Activated CD8-positive, alpha-beta memory T cell treated with anti-CD3 and anti-CD28 coated beads for 36 hours (primary cell): Measurements from ENCODE around the gene OGA. TPM values are rescaled to one million over a fixed set of nuclear protein-coding genes. Genes with fewer than 3 reads are reported as not detected.

Source experiments
- CTCF ChIA-PET: fragments of 350-600 bp; sonication (Branson Sonifier 250); formaldehyde crosslinking; loops from one replicate; lab custom pipeline; 2021; ENCODE audit warnings: antibody characterized with exemption; lab: Charles Lee
- POLR2A ChIA-PET: fragments of 350-600 bp; sonication (Branson Sonifier 250); formaldehyde crosslinking; loops from one replicate; lab custom pipeline; 2021; ENCODE audit warnings: antibody characterized with exemption; lab: Charles Lee
- total RNA-seq, 2 experiments: library from RNA; stranded (reverse); gene quantifications; one replicate each; pipeline ENCODE4 v1.2.3, GENCODE V29; 2021

The OGA gene
- total RNA-seq, 2 experiments from 2014 or later, result 81.5 to 83.7 TPM

DNA sequence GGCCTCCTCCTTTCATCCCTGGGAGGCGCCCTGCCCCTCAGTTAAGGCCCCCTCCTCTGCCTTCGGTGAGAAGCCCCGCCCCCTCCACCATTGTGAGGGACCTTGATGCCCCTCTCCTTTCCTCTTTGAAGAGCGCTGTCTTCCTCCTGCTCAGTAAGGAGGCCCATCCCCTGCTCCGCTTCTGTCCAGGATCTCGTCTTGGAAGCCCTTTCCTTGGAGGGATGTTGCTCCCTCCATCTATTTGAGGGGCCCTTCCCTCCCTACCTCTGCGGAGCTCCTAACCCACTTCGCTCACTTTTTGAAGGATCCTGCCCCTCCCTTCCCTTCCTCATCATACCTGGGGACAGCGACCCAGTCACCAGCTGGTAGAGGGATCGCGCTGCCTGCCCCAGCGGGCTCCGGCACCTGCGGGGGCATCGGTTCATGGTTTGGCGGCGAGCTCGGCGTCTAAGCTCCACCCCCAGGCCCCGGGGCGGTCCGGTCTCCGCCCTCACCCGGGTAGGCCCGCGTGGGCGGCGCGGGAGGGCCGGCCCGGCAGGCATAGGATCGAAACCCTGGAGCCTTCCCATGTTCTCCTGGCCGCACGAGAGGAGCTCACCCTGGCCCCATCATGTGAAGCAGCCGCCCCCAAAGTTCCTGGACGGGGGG is 21.3 kb upstream of the OGA start:
- POLR2A ChIA-PET, result interaction anchor here (0.5 to 1.9 kb wide), 4 partner anchors 21 to 282 kb away, joined by 3 to 7 read pairs (median 5); partner anchors contain the start of genes NPM3 and OGA
- CTCF ChIA-PET, result interaction anchor here (1.2 to 5.5 kb wide), 7 partner anchors 10 to 233 kb away, joined by 4 to 61 read pairs (median 13); no protein-coding TSS in a partner anchor

DNA sequence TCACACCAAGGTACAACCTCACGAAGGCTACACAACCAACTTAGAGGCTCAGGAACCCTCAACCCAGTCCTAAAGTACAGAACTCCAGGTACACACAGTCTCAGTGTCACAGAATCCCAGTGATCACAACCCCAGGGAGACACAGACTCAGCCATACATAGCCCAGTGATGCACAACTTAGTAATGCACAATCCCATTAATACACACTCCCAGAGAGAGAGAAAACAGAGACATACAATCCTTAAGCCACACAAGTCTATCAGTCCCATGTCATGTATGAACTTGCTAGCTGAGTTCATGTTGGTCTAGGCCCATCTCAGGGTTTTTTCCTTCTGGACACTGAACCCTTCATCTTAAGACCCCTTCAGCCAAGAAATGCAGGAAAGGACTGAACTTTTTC is 20.8 kb upstream of the OGA start:
- POLR2A ChIA-PET, result interaction anchor here (0.5 to 1.2 kb wide), 3 partner anchors 21 to 282 kb away, joined by 3 to 6 read pairs (median 4); partner anchors contain the start of genes NPM3 and OGA

DNA sequence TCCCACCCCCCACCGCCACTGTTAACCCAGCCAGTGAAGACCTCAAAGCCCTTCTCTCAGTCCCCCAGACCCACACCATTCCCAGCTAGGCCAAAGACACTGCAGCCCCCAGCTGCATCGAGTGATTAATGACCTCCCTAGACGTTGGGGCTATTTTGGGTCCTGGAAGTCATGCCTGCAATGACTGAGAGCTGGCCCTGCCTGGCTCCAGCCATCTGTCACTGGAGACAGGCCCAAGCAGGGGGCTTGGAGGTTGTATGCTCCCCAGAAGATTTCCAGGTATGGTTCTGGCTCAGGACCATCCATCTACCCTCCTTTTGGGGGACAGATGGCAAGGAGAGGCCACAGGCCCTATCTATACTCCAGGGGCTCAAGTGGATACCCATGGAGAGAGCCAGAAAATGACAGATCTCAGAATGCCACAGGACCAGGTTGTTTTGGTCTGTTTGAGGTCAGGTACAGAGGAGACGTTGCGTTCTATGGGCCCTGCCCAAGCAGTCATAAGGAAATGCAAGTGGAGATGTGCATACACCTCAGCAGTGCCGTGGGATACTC is 20.2 kb upstream of the OGA start:
- ChIA-PET CTCF (interaction anchor here (0.6 to 5.5 kb wide), 5 partner anchors 9 to 213 kb away, joined by 3 to 61 read pairs (median 4); no protein-coding TSS in a partner anchor), POLR2A (no interaction called here)

More for the DNA sequence above, 20.8 kb upstream of the OGA start:
- CTCF ChIA-PET, result interaction anchor here (0.7 to 5.5 kb wide), 4 partner anchors 9 to 234 kb away, joined by 4 to 61 read pairs (median 23); no protein-coding TSS in a partner anchor

DNA sequence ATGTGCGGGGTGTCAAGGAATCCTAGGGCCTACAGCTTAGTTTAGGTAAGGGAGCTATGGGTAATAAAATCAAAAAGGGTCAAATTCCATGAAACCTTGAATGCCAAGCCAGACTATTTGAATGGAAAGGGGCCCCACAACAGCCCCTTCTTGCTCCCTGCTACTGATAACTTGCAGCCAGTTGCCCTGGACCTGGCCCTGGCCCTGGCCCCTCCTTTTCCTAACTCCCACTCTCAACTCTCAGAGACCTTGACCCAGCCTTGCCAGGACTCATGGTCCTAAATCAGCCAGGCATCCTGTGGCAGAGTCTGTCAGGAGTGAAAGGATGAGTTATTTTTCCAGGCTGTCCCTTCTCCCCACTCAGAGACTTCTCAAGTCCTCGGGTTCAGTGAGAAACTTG is 19.5 kb upstream of the OGA start:
- CTCF ChIA-PET, result interaction anchor here (0.6 to 2.9 kb wide), 5 partner anchors 15 to 235 kb away, joined by 3 to 18 read pairs (median 3); no protein-coding TSS in a partner anchor
- POLR2A ChIA-PET, result no interaction called here

DNA sequence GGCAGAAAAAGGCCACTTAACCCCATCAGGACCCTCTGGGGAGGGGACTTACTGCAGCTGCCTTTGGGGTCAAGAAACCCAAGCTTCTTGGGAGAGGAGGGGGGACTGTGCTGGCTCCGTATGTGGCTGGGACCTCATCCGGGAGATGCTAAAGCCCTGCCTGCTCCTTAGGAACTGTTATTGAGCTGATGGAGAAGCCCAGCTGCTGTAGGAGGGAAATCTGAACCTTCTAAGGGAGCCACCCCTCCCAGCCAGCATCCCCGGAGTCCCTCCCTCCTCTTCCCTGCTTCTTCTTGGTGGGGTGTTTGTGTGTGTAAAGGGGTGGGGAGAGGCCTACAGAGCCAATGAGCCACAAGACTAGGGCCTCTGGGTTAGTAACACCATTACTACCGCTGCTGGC is 17.1 kb upstream of the OGA start:
- ChIA-PET POLR2A (no interaction called here), CTCF (interaction anchor here (1.0 to 2.9 kb wide), 7 partner anchors 8 to 299 kb away, joined by 3 to 18 read pairs (median 5); partner anchors contain the start of gene OGA)

DNA sequence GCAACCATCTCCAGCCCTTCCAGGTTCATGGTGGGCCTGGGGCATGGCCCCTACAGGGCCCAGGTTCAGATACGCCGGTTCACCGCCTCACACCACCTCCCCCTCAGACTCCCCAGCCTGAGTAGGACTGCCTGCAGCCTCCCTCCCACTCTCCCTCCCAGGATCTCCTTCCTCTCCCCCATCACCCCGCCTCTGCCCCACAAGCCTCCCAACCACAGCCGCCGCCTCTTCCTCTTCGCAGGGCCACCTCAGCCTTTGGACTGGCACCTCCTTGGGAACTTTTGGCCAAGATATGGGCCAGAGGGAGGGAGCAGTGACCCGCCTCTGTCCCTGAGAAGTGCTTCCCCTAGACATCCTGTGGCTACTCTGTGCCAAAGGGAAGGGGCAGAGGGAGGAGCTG is 16.1 kb upstream of the OGA start:
- ChIA-PET POLR2A (no interaction called here), CTCF (interaction anchor here (1.4 kb wide), 1 partner anchor 53 kb away, joined by 4 read pairs; no protein-coding TSS in a partner anchor)

DNA sequence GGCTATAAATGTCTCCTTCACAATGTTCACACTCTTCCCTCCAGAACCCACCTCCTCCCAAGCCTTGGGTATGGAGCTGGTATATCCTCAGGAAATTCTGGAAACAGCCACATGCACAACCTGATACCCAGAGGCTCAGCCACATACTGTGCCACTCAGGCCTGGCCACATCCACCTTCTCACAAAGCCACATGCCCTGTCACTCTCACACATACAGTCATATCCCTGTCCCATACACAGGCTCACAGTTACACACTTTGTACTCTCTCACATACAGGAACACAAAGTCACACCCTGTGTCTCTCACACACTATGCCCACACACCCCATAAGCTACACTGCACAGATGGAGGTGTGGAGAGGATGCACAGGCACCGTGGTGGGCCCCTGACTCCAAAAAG is 15.2 kb upstream of the OGA start:
- CTCF ChIA-PET, result interaction anchor here (1.4 kb wide), 1 partner anchor 52 kb away, joined by 4 read pairs; no protein-coding TSS in a partner anchor
- POLR2A ChIA-PET, result no interaction called here

DNA sequence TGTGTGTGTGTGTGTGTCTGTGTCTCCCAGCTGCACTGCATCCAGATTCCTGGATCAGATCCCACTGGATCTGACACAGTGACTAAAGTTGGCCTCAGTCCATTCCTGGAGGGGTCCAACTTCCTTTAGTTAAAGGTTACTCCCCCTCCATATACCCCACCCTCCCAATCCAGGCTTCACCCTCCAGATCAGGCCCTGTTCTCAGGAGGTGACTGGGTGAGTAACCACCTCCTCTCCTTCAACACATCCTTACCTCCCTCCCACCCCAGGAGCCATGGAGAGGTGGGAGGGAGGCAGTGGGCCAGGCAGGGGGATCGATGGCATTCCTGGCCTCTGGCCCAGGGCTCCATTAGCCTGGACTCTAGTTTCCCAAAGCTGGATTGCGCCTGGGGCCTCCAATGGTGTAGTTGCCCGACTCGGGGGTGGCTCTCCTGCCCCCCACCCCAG is 14.1 kb upstream of the OGA start:
- POLR2A ChIA-PET, result no interaction called here
- CTCF ChIA-PET, result interaction anchor here (6.0 kb wide), 1 partner anchor 9 kb away, joined by 33 read pairs; the partner anchor contains the start of gene KCNIP2

DNA sequence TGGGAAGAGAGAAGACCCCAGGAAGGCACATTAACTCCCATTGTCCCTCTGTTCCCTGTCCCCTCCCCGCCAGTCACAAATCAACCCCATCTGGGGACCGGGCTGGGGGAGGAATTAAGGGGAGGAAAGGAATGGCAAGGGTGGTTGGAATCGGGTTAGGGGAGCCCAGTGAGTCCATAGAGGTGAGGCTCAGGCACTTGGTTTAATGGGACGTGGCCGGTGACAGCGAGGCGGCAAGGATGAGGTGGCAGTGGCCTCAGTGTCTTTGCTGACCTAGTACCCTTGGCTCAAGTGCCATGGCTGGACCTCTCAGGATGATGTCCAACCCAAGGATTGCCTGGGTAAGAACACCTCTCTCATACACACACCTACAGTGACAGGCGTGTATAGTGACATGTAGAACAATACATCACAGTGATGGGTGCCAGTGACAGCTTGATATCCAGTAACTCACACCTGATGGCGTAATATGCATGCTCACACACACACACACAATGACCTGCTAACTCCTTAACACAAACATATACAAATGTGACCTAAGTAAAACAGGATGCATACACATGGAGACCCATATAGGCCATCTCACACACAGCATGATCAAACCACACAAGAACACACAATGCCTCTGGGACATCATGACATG is 13.0 kb upstream of the OGA start:
- ChIA-PET CTCF (interaction anchor here (6.0 kb wide), 1 partner anchor 10 kb away, joined by 33 read pairs; the partner anchor contains the start of gene KCNIP2), POLR2A (interaction anchor here (1.7 kb wide), 1 partner anchor 13 kb away, joined by 11 read pairs; the partner anchor contains the start of gene OGA)

DNA sequence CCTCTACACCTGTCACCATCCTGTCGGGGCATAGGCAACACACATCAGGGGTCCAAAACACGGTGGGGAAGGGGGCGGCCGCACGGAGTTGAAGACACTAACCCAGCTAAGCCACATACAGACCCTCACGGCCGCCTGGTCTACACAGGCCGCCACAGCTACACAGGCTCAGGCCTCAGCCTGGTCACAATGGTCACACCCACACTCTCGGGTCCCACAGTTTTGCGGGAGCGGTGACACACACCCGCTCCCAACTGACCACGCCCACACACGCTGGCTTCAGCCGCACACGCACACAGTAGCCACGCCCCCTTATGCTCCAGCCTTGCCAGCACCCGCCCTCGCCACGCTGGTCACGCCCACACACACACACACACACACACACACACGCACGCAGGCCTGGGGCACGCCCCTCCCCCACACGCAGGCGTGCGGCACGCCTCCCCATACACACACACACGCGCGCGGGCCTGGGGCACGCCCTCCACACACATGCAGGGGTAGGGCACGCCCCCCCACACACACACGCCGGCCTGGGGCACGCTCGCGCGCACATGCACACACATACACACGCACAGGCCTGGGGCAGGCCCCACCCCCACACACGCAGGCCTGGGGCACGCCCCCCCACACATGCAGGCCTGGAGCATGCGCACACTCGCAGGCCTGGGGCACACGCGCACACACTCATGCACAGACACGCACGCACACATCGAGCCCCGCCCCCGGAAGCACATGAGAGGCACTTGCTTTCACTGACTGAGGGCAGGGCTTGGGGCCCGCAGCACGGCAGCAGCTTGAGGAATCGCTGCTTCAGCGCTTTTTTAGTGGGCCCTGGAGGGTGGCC is 12.3 kb upstream of the OGA start:
- ChIA-PET POLR2A (interaction anchor here (1.7 kb wide), 1 partner anchor 12 kb away, joined by 11 read pairs; the partner anchor contains the start of gene OGA), CTCF (interaction anchor here (1.5 to 6.0 kb wide), 2 partner anchors 11 to 12 kb away, joined by 5 to 33 read pairs; partner anchors contain the start of genes KCNIP2 and OGA)

DNA sequence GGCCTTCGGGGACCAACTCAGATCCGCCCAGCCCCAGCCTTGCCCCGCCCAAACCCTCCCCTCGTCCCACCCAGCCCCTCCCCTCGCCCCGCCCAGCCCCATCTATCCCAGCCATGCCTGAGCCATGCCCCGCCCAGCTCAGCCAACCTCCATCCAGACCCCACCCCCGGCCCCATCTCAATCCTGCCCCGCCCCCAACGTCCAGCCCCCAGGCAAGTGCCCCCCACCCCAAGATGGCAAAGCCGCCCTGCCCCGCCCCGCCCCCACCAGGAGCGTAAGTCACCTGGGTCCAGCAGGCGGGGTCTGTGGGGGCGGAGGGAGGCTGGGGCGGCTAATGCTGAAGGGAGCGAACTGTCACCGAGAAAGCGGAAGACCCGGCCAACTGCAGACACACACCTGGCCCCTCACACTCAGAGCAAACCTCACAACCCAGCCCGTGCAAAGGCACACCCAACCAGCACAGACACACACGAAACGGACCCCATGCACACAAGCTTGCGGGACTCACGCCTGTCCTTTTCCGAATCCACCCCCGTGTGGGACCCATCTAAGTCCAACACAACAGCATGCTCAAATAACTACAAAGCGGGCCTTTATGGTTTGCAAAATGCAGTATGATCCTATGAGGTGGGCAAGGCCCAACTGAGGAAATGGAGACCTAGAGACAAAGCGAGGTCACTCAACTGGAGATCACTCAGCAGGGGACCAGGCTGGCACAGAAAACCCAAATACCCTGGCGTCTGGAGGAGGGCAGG is 11.5 kb upstream of the OGA start:
- CTCF ChIA-PET, result interaction anchor here (1.5 to 6.0 kb wide), 2 partner anchors 11 to 12 kb away, joined by 5 to 33 read pairs; partner anchors contain the start of genes KCNIP2 and OGA
- POLR2A ChIA-PET, result interaction anchor here (1.7 kb wide), 1 partner anchor 11 kb away, joined by 11 read pairs; the partner anchor contains the start of gene OGA

DNA sequence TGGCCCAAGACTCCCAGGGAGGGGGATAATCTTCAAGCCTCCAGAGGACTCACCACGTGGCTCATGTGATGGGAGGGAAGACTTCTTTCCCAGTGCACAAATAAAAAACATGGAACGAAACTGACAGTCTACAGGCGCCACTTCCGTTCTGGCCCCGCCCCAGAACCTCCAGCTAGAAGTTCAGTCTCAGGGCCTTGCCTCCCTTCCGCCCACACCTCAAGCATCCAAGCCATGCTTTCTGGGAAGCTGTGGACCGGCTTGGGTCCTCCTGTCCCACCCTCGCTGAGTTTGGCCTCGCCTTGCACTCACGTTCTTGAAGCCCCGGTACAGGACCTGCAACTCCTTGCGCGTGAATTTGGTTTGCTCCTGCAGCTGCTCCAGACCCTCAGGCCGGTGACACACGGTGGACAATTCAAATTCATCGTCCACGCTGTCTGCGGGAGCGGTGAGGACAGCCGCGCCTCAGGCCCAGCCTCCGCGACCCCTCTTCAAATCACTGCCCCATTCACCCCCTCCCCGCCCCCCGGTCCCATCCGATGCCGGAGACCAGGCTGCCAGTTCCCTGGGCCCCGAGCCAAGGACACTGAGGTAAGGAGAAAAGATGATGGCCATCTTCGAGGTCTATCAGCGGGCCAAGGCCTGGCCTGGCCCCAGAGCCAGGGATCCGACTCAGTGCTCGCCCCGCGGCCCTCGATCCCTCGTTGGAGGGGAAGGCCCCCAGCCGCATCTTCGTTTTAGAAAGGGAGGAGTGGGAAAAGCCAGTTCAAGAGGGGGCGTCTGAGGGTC is 10.7 kb upstream of the OGA start:
- CTCF ChIA-PET, result interaction anchor here (0.9 to 6.0 kb wide), 3 partner anchors 10 to 12 kb away, joined by 3 to 33 read pairs (median 5); partner anchors contain the start of genes KCNIP2 and OGA
- POLR2A ChIA-PET, result interaction anchor here (1.7 kb wide), 1 partner anchor 11 kb away, joined by 13 read pairs; the partner anchor contains the start of gene OGA

DNA sequence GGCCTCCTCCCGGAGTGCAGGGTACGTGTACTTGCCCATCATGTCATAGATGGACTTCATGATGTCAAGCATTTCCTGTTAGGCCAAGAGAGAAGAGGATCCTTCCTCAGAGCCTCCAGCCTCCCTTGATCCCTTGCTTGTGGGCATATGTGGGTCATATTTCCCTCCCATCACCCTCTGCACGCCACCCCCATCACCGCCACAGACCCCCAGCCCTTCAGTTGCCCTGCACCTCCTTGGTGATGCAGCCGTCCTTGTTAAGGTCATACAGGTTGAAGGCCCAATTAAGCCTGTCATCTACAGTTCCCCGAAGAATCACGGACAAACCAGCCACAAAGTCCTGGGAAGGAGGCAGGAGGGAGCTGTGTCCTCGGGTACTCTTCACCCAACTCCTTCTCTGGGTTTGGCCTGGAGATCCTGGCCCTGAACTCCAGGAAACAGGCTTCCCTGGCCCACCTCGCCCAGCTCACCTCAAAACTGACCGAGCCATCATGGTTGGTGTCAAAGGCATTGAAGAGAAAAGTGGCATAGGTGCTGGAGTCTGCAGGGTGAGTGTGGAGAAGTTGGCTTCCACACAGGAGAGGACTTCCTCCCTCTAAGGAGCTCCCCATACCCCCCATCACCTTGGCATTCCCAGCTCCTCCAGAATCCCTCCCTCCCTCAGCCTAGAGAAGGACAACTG is 9.8 kb upstream of the OGA start:
- POLR2A ChIA-PET, result interaction anchor here (1.7 kb wide), 1 partner anchor 10 kb away, joined by 13 read pairs; the partner anchor contains the start of gene OGA
- CTCF ChIA-PET, result interaction anchor here (0.9 to 6.0 kb wide), 2 partner anchors 9 to 13 kb away, joined by 3 to 33 read pairs; partner anchors contain the start of gene KCNIP2

DNA sequence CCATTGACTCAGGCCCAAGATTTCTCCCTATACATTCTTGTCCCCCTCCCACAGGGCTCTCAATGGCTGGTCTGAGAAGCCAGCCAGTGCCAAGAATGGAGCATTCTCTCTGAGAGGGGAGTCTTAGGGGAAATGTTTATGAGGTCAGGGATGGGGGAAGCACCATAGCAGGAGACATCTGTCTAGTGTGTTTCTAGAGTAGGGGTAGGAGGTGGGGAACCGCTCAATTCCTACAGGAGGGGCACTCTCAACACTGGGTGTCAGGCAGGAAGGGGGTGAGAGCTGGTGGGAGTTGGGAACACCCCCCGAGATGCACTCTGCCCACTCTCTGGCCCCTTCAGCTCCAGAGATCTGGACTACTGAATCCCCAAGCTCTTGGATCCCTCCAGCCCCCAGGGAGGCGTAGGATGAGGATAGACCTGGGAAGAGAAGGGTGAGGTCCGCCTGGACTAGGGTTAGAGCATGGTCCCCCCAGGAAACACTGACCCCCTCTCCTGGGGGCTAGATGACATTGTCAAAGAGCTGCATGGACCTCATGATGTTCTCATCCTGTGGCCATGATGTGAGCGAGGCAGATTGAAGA is 8.7 kb upstream of the OGA start:
- CTCF ChIA-PET, result interaction anchor here (1.1 to 6.0 kb wide), 2 partner anchors 9 to 14 kb away, joined by 5 to 33 read pairs; partner anchors contain the start of gene KCNIP2
- POLR2A ChIA-PET, result interaction anchor here (1.7 kb wide), 1 partner anchor 9 kb away, joined by 13 read pairs; the partner anchor contains the start of gene OGA

DNA sequence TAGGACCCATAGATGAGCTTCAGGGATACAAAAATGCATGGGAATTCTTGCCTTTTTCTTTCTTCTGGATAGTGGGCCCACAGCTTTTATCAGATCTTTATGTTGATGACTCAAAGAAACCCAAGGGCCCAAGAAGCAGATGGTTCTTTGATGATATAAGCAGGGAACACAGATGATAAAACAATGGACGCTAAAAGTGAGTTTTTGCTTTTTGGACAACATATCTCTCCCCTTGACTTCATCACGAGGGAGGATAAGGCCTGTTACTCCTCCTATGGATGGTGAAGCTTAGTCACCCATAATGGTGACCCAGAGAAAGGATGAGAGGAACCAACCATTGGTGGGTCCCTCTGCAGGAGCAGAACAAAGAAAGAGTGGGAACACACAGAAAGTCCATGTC is 6.5 kb upstream of the OGA start:
- ChIA-PET POLR2A (no interaction called here), CTCF (interaction anchor here (0.9 kb wide), 1 partner anchor 16 kb away, joined by 3 read pairs; no protein-coding TSS in a partner anchor)
